Omental fat pad (tissue), 4 donors: Measurements from ENCODE around the gene EFR3B. TPM values are rescaled to one million over a fixed set of nuclear protein-coding genes. Genes with fewer than 3 reads are reported as not detected.

Experiments
- ATAC-seq: fragments of 150-250 bp; one replicate; pipeline ENCODE4 v1.9.1; 2016; ENCODE audit warnings: mild to moderate bottlenecking, moderate library complexity; ENCODE audit not compliant: low FRiP score
- DNase-seq: peaks from one replicate; pipeline ENCODE4 v3.0.0-alpha.2; 2019; ENCODE audit warnings: low spot score
- CTCF ChIP-seq, 3 donors: fragments of 450-650 bp; IDR thresholded peaks; one replicate each; pipeline ENCODE4 v1.5.1; 2016 to 2017; ENCODE audit warnings: antibody characterized with exemption in 3 of 3, mild to moderate bottlenecking in 3 of 3, moderate library complexity in 2 of 3
- total RNA-seq, 4 donors: library from RNA; depleted of rRNA; stranded (reverse); fragments of >200 nt; gene quantifications; one replicate each; pipeline ENCODE4 v1.1.0, GENCODE V29; 2016

Gene EFR3B
- total RNA-seq, 4 donors from 2014 or later, result 0.63 to 2.2 (median 0.97) TPM

DNA sequence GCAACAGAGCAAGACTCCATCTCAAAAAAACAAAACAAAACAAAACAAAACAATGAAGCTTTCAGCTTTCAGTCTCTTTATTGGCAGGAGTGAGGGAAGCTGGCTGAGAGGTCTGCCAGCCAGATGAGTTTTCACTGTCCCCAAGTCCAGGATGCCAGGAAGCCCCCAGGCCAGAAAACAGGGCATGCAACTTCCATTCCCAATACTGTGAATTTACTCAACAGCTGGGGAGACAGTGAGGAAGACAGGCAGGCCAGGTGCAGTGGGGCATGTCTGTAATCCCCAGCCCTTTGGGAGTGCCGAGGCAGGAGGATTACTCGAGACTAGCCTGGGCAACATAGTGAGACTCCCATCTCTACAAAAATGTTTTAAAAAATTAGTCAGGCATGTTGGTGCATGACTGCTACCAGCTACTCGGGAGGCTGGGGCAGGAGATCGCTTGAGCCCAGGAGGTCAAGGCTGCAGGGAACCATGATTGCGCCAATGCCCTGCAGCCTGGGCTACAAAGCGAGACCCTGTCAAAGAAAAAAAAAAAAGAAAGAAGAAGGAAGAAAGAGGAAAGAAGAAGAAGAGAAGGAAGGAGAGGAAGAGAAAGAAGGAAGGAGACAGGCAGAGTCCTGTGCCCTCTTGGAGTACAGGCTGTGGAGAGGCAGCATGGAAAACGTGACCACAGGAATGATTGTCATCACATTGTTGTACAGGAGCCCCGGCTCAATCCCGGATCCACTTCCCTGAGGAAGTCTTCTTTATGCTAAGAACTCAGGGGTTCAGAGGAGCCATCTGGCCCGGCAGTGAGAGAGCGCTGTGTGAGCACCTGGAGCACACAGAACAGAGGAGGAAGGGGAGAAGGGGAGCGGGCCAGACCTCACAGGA is 155.7 kb downstream of the EFR3B start:
- TF ChIP-seq CTCF (IDR thresholded peaks at IDR 0.05), result no peak
- no peak for ATAC-seq

GRCh38 chr2:25198209-25198525 is 156.3 kb downstream of the EFR3B start:
- TF ChIP-seq CTCF (IDR thresholded peaks at IDR 0.05), result no peak
- ATAC-seq, result no peak
- no peak for DNase-seq

More for the DNA sequence above, 155.7 kb downstream of the EFR3B start:
- no peak for DNase-seq

DNA sequence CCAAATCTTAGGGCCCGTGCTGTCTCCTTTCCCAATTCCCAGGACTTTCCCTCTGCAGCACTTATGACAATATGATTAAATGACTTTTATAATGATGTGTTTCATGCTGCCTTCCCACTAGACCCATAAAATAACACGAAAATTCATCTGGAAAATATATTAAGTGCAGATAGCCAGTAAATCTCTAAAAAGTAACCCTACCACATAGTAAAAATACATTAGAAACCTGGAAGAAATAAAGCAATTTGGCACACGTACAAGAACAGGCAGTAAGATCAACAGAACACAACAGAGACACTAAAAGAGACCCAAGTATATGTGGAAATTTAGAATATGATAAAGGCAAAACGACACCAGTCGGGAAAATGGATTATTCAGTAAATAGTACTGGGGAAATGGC is 156.7 kb downstream of the EFR3B start:
- no peak for ATAC-seq
- no peak for TF ChIP-seq CTCF (IDR thresholded peaks at IDR 0.05)
- no peak for DNase-seq

DNA sequence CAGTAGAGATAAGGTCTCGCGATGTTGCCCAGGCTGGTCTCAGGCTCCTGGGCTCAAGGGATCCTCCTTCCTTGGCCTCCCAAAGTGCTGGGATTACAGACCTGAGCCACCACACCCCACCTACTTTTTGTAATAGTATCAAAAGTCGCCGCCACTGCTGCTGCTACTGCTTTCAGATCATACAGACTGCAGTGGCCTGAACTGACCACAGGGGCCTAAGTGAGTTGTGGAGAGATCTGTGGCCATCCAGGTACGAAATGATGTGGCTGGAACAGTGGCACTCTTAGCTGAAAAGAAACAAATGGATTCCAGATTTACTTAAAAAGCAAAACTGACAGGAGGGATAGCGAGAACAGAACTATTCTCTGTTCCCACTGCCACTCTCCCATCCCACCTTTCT is 159.4 kb downstream of the EFR3B start:
- ATAC-seq (no peak), DNase-seq (no peak)
- no peak for TF ChIP-seq CTCF (IDR thresholded peaks at IDR 0.05)

GRCh38 chr2:25201794-25202193 is 159.9 kb downstream of the EFR3B start:
- no peak for DNase-seq
- TF ChIP-seq CTCF (IDR thresholded peaks at IDR 0.05), result no peak
- ATAC-seq, result no peak

- no peak for ATAC-seq
- no peak for TF ChIP-seq CTCF (IDR thresholded peaks at IDR 0.05)
- no peak for DNase-seq
Observed at GRCh38 chr2:25202275-25202674, 160.4 kb downstream of the EFR3B start.

GRCh38 chr2:25204190-25204838 is 162.4 kb downstream of the EFR3B start:
- no peak for ATAC-seq
- no peak for DNase-seq
- TF ChIP-seq CTCF (IDR thresholded peaks at IDR 0.05), result no peak
